BJ (cell line): ENCODE measurements around the gene NF1. TPM values are rescaled to one million over a fixed set of nuclear protein-coding genes. Genes with fewer than 3 reads are reported as not detected.

Experiments used
- CTCF ChIA-PET: fragments of 350-600 bp; formaldehyde crosslinking; extraction: SDS; loops from one replicate; lab custom pipeline; 2021; ENCODE audit warnings: antibody characterized with exemption, inconsistent platforms; lab: Yijun Ruan, JAX
- POLR2A ChIA-PET: fragments of 300-600 bp; sonication (Branson Sonifier 250); formaldehyde crosslinking; extraction: SDS; loops from one replicate; lab custom pipeline; 2021; ENCODE audit warnings: antibody characterized with exemption; lab: Charles Lee
- DNase-seq: peaks from one replicate; pipeline ENCODE4 v3.0.0-alpha.2; 2011; ENCODE audit warnings: low read depth
- H3K27me3 ChIP-seq: 2 replicates; pipeline ENCODE4 v1.6.0; 2011; ENCODE audit warnings: low read length; ENCODE audit not compliant: control insufficient read depth, insufficient read depth
- H3K36me3 ChIP-seq: 2 replicates; pipeline ENCODE4 v1.5.1; 2011; ENCODE audit warnings: low read length; ENCODE audit not compliant: control insufficient read depth, insufficient read depth
- H3K4me3 ChIP-seq: 2 replicates; pipeline ENCODE4 v1.5.1; 2011; ENCODE audit warnings: low read depth, mild to moderate bottlenecking, control low read depth, low read length
- CTCF ChIP-seq: IDR thresholded peaks from 2 replicates; pipeline ENCODE4 v1.5.1; 2011; ENCODE audit warnings: low read depth, mild to moderate bottlenecking, control low read depth, inconsistent platforms, low read length, moderate library complexity; ENCODE audit not compliant: insufficient read depth
- polyA plus RNA-seq: library from polyadenylated mRNA; depleted of rRNA; stranded (reverse); fragments of >200 nt; gene quantifications from 2 replicates; pipeline ENCODE4 v1.2.3, GENCODE V29; 2011

NF1 gene
- polyA plus RNA-seq, 1 experiment = 29.3 TPM

- no peak for TF ChIP-seq CTCF
- Histone ChIP-seq H3K36me3 (no peaks in the 10 kb centered on the region), H3K27me3 (no peaks in the 10 kb centered on the region), H3K4me3 (no peak overlapping the region)
- ChIA-PET CTCF (interaction anchor here (1.4 kb wide), 1 partner anchor 12 kb away, joined by 3 read pairs; no protein-coding TSS in a partner anchor), POLR2A (no interaction called here)
- DNase-seq = no peak
Observed at GRCh38 chr17:31318851-31319661, 224.3 kb downstream of the NF1 start.

- DNase-seq = no peak
- Histone ChIP-seq H3K36me3 (no peaks in the 10 kb centered on the region), H3K27me3 (no peaks in the 10 kb centered on the region), H3K4me3 (no peak overlapping the region)
- no peak for TF ChIP-seq CTCF
- ChIA-PET POLR2A (interaction anchor here (0.6 kb wide), 1 partner anchor 17 kb away, joined by 3 read pairs; no protein-coding TSS in a partner anchor), CTCF (no interaction called here)
Observed at GRCh38 chr17:31320241-31320640, 225.5 kb downstream of the NF1 start.

- Histone ChIP-seq H3K36me3 (no peaks in the 10 kb centered on the region), H3K4me3 (no peak overlapping the region), H3K27me3 (no peaks in the 10 kb centered on the region)
- DNase-seq = no peak
- no peak for TF ChIP-seq CTCF
- ChIA-PET POLR2A (interaction anchor here (0.6 kb wide), 1 partner anchor 19 kb away, joined by 4 read pairs; no protein-coding TSS in a partner anchor), CTCF (no interaction called here)
Observed at GRCh38 chr17:31320791-31321190, 226.0 kb downstream of the NF1 start.

- TF ChIP-seq CTCF = no peak
- Histone ChIP-seq H3K27me3 (no peaks in the 10 kb centered on the region), H3K4me3 (no peak within 1 kb of the TSS), H3K36me3 (no peaks in the 10 kb centered on the region)
- CTCF ChIA-PET = no interaction called here
- POLR2A ChIA-PET = interaction anchor here (0.6 kb wide), 1 partner anchor 18 kb away, joined by 4 read pairs; no protein-coding TSS in a partner anchor
- DNase-seq = peak; percentile 47
Observed at GRCh38 chr17:31321481-31321880, 226.7 kb downstream of the NF1 start, which contains the start of gene EVI2A. TSS of gene EVI2A (minus strand) at chr17:31321622. CDS start at chr17:31319013, 2,609 bp downstream.

GRCh38 chr17:31321966-31322365, 227.2 kb downstream of the NF1 start:
- no peak for DNase-seq
- Histone ChIP-seq H3K36me3 (no peaks in the 10 kb centered on the region), H3K27me3 (no peaks in the 10 kb centered on the region), H3K4me3 (no peak overlapping the region)
- ChIA-PET CTCF (no interaction called here), POLR2A (no interaction called here)
- TF ChIP-seq CTCF = no peak
